Measurements from ENCODE around the gene GCLC. TPM values are rescaled to one million over a fixed set of nuclear protein-coding genes. Genes with fewer than 3 reads are reported as not detected.

GCLC gene
- total RNA-seq, 1 experiment from 2014 or later: 33.5 TPM

GRCh38 chr6:53461041-53461656, 83.8 kb downstream of the GCLC start:
- CTCF ChIA-PET: no interaction called here
- Histone ChIP-seq H3K27ac (ENCODE audit: low read depth, low read length, poor library complexity, severe bottlenecking) (no peak overlapping the region), H3K27me3 (replicated peaks; ENCODE audit: insufficient read depth, low read depth, low read length, poor library complexity) (no peaks in the 10 kb centered on the region), H3K9me3 (ENCODE audit: low read depth, low read length, poor library complexity, severe bottlenecking) (no peaks in the 10 kb centered on the region), H3K4me3 (ENCODE audit: low read depth, low read length, poor library complexity, severe bottlenecking) (no peak overlapping the region), H3K4me1 (ENCODE audit: insufficient read depth, low read length, poor library complexity, severe bottlenecking) (no peaks in the 10 kb centered on the region), H3K36me3 (ENCODE audit: insufficient read depth, low read length, poor library complexity, severe bottlenecking) (no peaks in the 10 kb centered on the region)
- DNase-seq (ENCODE audit: low spot score): no peak
- no peak for TF ChIP-seq CTCF (conservative IDR thresholded peaks at IDR 0.05; ENCODE audit: low read depth, low read length)
- TF ChIP-seq EZH2 (IDR thresholded peaks at IDR 0.05; ENCODE audit: borderline replicate concordance, low read depth, low read length, poor library complexity, severe bottlenecking): no peak
- BruUV-seq (replicated peaks): no TSS peak
- POLR2A ChIA-PET (ENCODE audit: low non-redundant PET): no interaction called here
- intact Hi-C loops (cut with micrococcal nuclease; ENCODE audit: unreplicated experiment): no loop called here

- Histone ChIP-seq H3K36me3 (ENCODE audit: insufficient read depth, low read length, poor library complexity, severe bottlenecking) (no peaks in the 10 kb centered on the region), H3K27me3 (replicated peaks; ENCODE audit: insufficient read depth, low read depth, low read length, poor library complexity) (no peaks in the 10 kb centered on the region), H3K4me1 (ENCODE audit: insufficient read depth, low read length, poor library complexity, severe bottlenecking) (no peaks in the 10 kb centered on the region), H3K9me3 (ENCODE audit: low read depth, low read length, poor library complexity, severe bottlenecking) (peaks cover 2% of the 10 kb centered on the region), H3K27ac (ENCODE audit: low read depth, low read length, poor library complexity, severe bottlenecking) (no peak overlapping the region), H3K4me3 (ENCODE audit: low read depth, low read length, poor library complexity, severe bottlenecking) (no peak overlapping the region)
- TF ChIP-seq CTCF (conservative IDR thresholded peaks at IDR 0.05; ENCODE audit: low read depth, low read length) (no peak), EZH2 (IDR thresholded peaks at IDR 0.05; ENCODE audit: borderline replicate concordance, low read depth, low read length, poor library complexity, severe bottlenecking) (no peak)
- intact Hi-C loops (cut with micrococcal nuclease; ENCODE audit: unreplicated experiment): no loop called here
- DNase-seq (ENCODE audit: low spot score): no peak
- BruUV-seq (replicated peaks): no TSS peak
- ChIA-PET CTCF (no interaction called here), POLR2A (ENCODE audit: low non-redundant PET) (no interaction called here)
Observed at GRCh38 chr6:53458105-53458866, 86.6 kb downstream of the GCLC start.

GRCh38 chr6:53456809-53457208, 88.1 kb downstream of the GCLC start:
- ChIA-PET POLR2A (ENCODE audit: low non-redundant PET) (no interaction called here), CTCF (no interaction called here)
- BruUV-seq (replicated peaks): no TSS peak

More at GRCh38 chr6:53456809-53457208, 88.1 kb downstream of the GCLC start:
- Histone ChIP-seq H3K4me3 (ENCODE audit: low read depth, low read length, poor library complexity, severe bottlenecking) (no peak overlapping the region), H3K9me3 (ENCODE audit: low read depth, low read length, poor library complexity, severe bottlenecking) (peaks cover 2% of the 10 kb centered on the region), H3K4me1 (ENCODE audit: insufficient read depth, low read length, poor library complexity, severe bottlenecking) (no peaks in the 10 kb centered on the region), H3K36me3 (ENCODE audit: insufficient read depth, low read length, poor library complexity, severe bottlenecking) (no peaks in the 10 kb centered on the region), H3K27ac (ENCODE audit: low read depth, low read length, poor library complexity, severe bottlenecking) (no peak overlapping the region), H3K27me3 (replicated peaks; ENCODE audit: insufficient read depth, low read depth, low read length, poor library complexity) (no peaks in the 10 kb centered on the region)
- DNase-seq (ENCODE audit: low spot score): no peak
- TF ChIP-seq EZH2 (IDR thresholded peaks at IDR 0.05; ENCODE audit: borderline replicate concordance, low read depth, low read length, poor library complexity, severe bottlenecking) (no peak), CTCF (conservative IDR thresholded peaks at IDR 0.05; ENCODE audit: low read depth, low read length) (no peak)
- intact Hi-C loops (cut with micrococcal nuclease; ENCODE audit: unreplicated experiment): no loop called here

Data from A673 (cell line).